ENCODE measurements around the gene KRTAP20-4.

The KRTAP20-4 gene

DNA sequence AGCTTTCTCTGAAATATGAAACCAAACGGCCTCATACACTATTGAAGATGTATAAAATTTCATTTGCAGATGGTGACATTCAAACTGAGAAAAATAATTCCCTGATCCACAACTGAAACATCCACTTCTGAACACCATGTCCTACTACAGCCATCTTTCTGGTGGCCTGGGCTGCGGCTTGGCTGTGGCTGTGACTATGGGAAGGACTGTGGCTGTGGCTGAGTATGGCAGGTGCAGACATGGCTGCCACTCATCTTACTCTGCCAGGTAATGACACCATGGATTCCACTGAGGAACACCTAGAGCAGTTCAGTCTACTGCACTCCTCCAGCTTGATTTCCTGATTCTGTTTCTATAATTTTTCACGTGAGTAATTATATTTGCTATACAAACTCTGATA lies at the start of gene KRTAP20-4:
KRTAP20-4 (plus strand) TSS at position 106 of the 400 bp plus-strand sequence.
- no peak for DNase-seq

DNA sequence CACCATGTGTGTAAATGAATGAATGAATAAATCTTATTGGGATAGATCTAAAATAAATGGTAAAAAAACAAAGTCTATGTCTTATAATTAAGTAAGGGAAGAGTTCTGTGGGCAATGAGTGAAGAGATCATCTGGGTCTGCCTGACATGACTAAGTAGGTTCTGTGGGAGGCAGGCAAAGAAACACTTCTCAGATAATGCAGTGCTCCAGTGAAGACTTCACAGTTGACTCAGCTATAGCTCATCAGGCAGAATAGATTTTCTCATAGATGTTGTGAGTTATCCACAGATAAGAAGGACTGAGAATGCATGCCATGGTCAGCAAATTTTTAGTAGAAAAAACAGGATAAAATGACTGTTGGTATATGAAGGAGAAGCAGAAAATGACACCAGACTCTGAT lies 42.7 kb upstream of the KRTAP20-4 start:
- DNase-seq, result no peak

DNA sequence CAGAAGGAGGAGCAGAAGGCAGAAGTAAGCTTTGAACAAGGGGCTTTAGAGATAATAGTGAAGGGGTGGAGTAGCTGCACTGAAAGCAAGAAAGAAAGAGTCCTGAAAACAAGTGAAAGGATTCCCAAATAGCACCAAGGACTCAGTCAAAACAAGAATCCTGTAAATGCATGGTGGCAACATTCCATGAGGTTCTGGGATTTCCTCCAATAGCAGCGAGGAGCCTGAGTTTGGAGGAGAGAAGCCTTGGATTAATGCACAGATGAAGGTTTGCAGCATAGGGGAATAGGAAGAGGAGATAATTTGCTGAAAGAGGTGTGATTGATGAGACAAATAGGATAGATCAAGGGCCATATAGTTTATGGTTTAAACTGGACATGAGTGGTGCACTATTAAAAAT lies 41.1 kb upstream of the KRTAP20-4 start:
- no peak for DNase-seq

DNA sequence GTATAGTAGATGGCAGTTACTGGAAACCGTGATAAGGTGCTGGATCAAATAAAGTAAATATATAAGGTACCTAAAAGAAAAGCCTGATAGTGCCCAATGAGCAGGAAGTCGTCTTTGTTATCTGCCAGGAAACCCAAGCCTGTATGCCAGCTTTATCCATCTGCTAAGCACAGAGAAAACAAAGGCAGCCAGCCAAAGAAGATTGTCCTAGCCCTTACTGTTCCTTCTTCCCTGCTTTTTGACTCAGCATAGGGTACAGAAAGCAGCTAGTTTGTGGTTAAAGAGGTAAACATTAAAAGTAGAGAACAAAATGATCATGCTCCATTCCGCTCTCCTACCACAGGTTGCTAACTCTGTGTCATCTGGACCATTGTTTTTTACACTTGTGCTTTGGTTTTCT lies 40.3 kb upstream of the KRTAP20-4 start:
- no peak for DNase-seq

DNA sequence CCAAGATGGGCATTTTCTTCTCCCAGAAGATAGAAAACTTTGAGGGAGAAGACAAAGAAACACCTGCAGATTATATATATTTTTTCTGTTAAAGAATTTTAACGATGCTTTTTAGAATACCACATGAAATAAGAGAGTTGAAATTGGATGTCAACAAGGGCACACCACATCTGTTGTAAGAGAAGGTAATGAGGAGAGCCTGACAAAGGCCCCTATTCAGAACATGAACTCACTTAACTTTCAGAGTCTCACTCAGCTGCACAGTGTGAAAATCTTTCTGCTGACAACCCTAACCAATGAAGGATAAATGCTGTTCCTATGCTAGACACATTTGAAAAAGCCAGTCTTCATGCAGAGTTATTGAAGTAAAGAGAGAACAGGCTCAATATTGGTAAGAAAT lies 37.6 kb upstream of the KRTAP20-4 start:
- no peak for DNase-seq

DNA sequence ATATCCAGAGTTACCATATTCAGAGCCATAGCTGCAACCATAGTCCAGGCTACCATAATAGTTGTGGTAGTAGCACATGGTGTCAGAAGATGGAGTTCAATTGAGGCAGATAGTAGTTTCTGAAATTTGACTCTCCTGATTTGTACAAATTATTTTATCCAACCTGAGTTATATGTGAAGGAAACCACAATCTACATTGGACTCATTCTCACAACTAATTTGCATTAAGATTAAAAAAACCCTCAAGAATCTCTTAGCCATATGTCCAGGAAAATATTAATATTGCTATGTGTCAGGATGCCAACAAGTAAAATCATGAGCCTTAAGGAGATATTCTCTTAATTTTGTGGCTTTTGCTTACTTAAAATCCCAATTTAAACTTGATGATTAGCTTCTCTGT lies 30.1 kb upstream of the KRTAP20-4 start, which contains the start of gene KRTAP22-2:
KRTAP22-2 (minus strand) TSS at position 101 of the 400 bp plus-strand sequence.
- DNase-seq, result no peak

DNA sequence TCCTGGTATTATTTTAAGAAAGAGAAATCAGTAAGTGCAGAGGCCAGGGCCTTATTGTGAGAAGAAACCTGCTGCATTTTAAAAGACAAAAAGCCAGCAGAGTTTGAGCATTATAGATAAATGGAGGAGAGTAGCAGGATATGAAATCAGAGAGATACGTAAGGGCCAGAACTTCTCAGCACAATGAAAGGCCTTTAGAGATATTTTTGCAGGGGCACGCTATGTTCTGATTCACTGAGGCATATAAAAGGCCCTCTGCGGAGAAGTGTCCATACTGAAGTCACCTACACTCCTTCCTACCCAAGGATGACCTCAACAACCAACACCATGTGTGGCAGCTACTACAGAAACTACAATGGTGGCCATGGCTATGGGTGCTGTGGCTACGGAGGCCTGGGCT lies 28.3 kb upstream of the KRTAP20-4 start, which contains the start of gene KRTAP6-3:
KRTAP6-3 (plus strand) TSS at position 301 of the 400 bp plus-strand sequence; CDS start at position 307, 6 bp downstream.
- DNase-seq, result no peak

DNA sequence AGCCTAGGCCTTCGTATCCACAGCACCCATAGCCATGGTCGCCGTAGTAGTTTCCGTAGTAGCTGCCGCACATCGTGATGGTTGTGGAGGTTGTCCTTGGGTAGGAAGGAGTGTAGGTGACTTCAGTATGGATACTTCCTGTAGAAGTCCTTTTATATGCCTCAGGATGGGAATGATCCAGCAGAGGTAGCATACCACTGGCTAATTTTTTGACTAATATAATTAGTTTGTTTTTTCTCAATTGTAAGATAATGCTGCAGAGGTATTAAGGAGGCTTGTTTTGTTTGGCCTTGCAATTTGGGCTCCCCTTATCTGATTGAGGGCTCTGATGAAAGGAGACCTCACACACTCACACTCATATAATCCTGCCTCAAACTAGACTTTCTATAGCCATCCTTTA lies 21.6 kb upstream of the KRTAP20-4 start, which contains the start of gene KRTAP6-2:
KRTAP6-2 (minus strand) TSS at position 101 of the 400 bp plus-strand sequence; CDS start at position 73, 28 bp downstream.
- DNase-seq, result no peak

DNA sequence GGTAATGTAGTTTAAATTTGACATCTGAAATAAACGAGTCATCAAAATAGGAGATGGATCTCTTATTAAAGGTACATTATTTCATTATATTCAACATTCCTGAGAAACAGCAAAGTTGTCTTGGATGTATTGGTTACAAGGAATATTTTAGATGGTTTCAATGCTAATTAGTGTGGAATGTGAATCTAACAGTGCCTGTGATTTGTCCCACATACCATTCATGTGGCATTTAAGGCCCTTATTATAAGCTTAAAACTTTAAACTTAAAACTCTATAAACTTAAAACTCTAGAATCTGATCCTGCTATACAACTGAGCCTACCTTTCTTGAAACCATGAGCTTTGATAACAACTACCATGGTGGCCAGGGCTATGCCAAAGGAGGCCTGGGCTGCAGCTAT lies 19.6 kb upstream of the KRTAP20-4 start, which contains the start of gene KRTAP22-1:
KRTAP22-1 (plus strand) TSS at position 301 of the 400 bp plus-strand sequence.
- no peak for DNase-seq

DNA sequence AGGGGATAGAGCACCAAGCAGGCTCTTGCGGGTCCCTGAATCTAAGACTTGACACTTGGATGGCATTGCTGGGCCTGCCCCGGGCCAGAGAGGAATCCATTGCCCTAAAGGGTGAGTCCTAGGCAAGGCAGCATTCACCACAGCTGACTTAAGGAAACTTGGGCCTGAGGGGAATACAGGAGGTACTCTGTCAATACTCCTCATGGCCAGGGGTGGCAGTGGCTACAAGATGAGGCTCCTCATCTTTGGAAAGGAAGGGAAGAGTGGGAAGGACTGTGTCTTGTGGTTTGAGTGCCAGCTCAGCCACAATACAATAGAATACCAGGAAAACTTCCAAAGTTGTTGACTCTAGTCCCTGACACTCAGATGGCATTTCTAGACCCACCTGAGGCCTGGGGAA lies 14.5 kb upstream of the KRTAP20-4 start:
- no peak for DNase-seq

DNA sequence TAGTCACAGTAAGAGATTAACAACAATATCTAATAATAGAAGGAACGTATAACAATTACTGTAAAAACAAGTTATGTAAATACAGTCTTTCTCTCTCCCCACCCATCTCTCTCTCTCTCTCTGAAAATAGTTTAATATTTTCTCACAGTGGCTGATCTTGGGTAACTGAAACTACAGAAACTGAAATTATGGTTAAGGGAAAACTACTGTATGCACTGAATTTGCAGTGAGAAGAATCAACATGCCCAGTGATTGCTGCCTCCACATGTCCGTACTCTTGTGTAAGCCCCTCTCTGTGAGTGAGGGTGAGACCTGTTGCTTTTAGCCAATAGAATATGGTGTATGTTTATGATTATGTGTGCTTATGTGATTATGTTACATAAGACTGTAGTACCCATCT lies 8.3 kb upstream of the KRTAP20-4 start:
- no peak for DNase-seq

DNA sequence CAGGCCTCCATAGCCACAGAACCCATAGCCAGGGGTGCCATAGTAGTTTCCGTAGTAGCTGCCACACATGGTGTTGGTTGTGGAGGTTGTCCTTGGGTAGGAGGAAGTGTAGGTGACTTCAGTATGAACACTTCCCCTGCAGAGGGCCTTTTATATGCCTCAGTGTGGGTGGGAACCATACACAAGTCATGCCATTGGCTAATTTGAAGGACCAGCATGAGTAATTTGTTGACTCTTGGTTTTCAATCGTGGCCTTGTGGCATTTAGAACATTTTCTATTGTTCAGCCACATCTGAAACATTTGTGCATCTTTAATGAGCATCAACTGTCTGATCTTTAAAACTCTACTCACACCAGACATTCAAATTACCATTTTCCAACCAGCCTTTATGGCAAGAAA lies 6.6 kb upstream of the KRTAP20-4 start, which contains the start of gene KRTAP6-1:
KRTAP6-1 (minus strand) TSS at position 95 of the 400 bp plus-strand sequence; CDS start at position 69, 26 bp downstream.
- no peak for DNase-seq

DNA sequence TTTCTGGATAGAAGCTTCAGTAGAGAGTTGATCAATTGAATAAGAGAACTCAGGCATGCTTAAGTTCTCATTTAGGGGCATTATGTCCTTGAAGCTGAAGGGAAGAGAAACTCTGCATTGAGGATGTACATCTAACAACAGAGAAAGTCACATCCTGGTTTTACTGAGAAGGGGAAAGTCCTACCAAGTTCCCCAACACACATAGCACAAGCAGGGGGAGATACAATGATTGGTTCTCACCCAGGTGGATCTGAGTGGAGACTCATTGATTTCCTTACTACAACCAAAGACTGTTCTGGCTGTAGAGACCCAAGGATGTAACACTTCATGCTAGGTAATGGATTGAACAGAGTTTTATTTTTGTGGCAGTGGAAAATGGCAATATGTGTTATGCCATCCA lies 5.2 kb upstream of the KRTAP20-4 start:
- DNase-seq, result no peak

DNA sequence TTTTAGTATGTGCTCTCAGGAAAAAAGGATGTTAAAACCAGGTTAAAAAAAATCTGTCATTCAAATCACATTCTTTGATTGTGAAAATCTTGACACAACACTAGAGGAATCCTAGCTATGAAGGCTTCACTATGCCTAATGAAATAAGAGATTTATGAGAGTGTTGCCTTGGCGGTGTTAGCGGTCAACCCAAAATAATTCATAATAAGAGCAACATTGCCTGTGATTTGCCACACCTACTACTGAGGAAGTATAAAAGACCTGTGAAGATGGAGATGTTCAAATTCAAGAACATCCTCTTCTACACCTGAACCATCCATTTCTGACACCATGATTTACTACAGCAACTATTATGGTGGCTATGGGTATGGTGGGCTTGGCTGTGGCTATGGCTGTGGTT lies 4.3 kb upstream of the KRTAP20-4 start, which contains the start of gene KRTAP20-1:
KRTAP20-1 (plus strand) TSS at position 301 of the 400 bp plus-strand sequence; CDS start at position 331, 30 bp downstream.
- DNase-seq, result no peak

DNA sequence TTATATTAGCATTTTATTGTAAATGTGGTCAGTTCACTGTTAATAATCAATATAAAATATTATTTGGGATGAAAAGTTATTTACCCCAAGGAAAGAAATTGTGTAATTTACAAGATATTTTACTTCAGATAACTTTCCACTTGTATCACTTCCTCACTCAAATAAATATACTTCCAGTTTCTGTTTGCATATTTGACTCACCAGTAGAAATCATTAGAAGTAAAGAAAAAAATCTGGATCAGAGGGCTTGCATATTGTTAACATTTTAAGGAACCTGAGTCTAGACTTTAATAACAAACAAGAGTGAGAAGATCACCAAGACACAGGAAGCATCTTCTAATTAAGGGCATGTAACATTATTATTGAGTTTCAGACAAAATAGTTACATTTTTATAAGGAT lies 347 bp upstream of the KRTAP20-4 start:
- no peak for DNase-seq

DNA sequence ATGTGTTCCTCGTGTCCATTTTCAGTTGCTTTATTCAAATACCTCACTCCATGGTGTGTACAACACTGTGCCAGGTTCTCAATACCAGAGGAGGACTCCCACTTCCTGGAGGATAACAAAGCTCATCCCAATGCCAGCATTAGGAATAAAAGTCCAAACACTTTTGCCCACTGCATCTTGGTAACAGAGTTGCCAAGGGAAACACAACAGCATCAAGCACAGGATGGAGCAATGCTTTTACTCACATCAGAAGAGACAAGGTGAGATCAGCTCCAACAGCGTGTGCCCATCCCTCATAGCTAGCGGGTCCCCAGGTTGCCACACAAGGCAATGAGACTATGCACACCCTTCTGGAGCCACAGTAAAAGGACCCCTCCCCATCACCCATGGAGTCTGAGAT lies 2.9 kb downstream of the KRTAP20-4 start:
- DNase-seq, result no peak

DNA sequence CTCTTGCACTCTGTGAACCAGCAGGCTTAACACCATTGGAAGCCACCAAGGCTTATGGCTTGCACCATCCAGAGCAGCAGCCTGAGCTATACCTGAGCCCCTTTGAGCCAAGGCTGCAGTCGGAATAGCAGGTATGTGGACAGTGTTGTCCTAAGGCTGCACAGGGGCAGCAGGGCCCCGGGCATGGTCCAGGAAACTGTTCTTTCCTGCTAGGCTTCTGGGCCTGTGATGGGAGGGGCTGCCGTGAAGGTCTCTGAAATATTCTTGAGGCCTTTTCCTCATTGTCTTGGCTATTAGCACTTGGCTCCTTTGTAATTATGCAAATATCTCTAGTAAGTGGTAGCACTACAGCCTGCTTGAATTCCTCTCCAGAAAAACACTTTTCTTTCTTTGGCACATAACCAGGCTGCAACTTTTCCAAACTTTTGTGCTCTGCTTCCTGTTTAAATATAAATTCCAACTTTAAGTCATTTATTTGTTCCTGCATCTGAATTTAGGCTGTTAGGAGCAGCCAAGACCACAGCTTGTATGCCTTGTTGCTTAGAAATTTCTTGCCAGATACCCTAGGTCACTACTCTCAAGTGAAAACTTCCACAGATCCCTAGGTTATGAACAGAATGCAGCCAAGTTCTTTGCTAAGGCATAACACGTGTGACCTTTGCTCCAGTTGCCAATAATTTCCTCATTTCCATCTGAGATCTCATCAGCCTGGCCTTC lies 5.2 kb downstream of the KRTAP20-4 start:
- no peak for DNase-seq

DNA sequence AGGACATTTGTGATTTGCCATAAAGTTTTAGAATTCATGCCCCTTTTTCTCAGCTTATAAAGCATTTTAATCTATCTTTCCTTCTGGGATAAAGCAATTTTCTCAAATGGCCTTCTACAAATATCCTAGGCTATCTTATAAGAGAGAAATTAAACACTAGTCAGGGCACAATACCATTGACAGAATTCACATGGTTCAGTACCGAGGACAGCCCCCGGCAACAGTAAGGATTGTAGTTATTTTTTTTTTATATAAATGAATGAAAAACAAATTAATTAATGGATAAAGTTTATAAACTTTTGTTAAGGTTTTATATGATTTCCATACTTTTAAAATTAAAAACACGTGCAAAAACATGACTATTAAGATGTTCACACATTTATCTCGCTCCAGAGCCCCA lies 7.7 kb downstream of the KRTAP20-4 start:
- DNase-seq, result no peak

DNA sequence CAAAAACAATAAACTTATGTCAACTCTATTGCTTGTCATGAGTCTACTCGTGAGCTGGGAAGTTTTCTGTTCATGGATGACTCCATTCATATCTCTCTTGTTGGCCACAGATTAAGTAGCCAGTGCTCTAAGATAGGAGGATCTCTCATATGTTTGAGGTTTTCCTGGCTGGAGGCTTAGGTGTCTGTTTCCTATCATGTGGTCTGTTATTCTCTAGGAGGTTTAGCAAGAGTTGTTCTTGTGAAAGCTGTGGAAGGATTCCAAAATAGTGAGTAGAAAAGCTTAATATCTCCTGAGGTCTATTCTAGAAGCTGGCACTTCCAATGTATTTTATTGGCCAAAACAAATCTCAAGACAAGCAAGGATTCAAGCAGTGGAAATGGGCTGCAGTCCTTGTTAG lies 8.8 kb downstream of the KRTAP20-4 start:
- DNase-seq, result no peak

DNA sequence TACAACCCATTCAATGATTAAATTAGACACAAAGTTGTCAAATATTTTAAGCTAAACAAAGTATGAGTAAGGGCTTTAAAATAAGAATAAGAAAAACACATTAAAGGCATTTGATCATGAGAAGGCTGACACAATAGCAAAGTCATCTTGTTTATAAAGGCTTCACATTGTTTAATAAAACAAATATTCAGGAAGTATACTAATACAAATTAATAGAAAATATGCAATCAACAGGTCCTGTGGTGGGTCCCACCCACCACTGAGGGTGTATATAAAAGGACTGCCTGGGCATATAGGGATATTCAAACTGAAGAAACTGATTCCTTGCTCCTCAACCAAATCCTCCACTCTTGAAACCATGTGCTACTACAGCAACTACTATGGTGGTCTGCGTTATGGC lies 14.5 kb downstream of the KRTAP20-4 start, which contains the start of gene KRTAP20-2:
KRTAP20-2 (plus strand) TSS at position 301 of the 400 bp plus-strand sequence; CDS start at position 359, 58 bp downstream.
- no peak for DNase-seq

DNA sequence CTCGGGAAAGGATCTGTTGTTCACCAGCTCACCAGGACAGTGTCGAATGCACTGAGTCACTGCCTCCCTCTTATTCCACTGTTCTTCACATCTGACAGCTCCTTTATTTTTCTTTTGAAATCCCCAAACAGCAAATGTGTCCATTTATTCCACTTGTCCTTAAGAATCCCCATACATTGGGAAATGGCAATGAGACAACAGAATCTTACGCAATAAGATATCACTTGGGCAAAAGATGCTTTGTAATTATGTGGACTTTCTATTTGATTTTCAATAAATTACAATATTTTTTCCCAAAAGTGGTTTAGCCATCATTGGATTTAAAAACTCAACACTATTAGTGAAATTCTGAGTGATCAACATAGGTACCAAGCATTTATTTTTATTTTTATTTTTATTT lies 18.3 kb downstream of the KRTAP20-4 start:
- no peak for DNase-seq

DNA sequence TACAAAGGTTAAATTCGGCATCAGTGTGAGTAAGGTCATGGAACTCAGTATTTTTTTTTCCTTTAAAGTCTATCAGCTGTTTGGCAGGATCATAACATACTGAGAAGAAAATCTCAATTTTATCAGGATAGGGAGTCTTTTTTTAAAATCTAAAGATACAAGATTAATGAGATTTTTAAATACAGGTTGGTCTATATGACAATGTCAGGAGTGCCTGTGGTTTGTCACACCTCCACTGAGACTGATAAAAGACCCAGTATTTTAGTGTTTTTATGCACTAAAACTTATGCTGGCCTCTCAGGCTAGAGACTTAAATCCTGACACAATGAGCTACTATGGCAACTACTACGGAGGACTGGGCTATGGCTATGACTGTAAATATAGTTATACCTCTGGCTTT lies 22.1 kb downstream of the KRTAP20-4 start, which contains the start of gene KRTAP20-3:
KRTAP20-3 (plus strand) TSS at position 301 of the 400 bp plus-strand sequence.
- no peak for DNase-seq

DNA sequence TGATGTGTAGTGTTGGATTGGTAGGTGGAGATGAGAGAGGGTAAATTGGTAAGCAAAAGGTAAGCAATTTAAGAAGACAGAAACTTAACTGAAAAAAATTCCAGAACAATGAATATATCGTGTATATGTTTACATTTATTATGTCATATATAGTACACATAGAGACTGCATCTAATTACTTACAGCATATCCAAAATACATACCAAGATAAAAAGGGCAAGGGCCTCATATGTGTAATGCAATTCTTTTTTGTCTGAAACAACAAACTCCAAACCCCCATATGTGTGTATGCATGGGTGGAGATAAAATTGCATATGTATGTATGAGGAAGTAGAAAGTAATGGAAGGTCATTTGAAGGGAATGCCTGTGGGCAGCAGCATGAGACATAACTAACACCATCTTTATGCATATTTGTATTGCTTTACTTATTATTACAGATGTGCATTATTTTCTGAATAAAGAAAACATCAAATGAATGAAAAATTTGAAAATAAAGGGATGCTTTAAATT lies 26.5 kb downstream of the KRTAP20-4 start:
- no peak for DNase-seq

DNA sequence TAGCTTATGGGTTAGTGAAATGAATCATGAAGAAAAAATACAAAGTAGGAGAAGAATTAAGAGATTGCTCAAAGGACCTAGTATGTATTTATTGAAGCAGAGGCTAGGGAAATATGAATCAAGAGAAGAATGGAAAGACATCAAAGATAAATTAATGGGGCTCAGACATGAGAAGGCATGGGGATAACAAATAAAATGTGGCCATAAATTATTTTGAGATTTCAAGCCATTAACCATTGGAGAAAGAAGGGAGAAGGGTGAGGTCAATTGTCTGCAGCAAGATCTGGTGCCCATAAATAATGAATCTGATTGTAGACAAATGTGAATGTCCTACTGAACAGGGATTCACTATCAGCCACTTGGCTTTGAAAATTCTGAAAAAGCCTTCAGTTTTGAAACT lies 32.5 kb downstream of the KRTAP20-4 start:
- DNase-seq, result no peak

All from CD4-positive, alpha-beta T cell treated with Interleukin-17A for 1 hour (primary cell).